GM18502 (cell line): ENCODE data around the gene TIGAR.

Experiments
- ATAC-seq: cut with Tn5 transposase; IDR thresholded peaks from one replicate; pipeline ENCODE4 v1.9.1; 2021; ENCODE audit warnings: mild to moderate bottlenecking; ENCODE audit not compliant: unreplicated experiment, poor library complexity

The TIGAR gene

DNA sequence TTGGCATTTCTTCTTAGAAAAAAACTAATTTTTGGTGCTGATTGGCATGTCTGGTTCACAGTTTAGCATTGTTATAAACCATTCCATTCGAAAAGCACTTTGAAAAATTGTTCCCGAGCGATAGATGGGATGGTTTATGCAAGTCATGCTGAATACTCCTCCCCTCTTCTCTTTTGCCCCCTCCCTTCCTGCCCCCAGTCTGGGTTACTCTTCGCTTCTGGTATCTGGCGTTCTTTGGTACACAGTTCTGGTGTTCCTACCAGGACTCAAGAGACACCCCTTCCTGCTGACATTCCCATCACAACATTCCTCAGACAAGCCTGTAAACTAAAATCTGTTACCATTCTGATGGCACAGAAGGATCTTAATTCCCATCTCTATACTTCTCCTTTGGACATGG lies 20.1 kb upstream of the TIGAR start:
- ATAC-seq, result no peak

DNA sequence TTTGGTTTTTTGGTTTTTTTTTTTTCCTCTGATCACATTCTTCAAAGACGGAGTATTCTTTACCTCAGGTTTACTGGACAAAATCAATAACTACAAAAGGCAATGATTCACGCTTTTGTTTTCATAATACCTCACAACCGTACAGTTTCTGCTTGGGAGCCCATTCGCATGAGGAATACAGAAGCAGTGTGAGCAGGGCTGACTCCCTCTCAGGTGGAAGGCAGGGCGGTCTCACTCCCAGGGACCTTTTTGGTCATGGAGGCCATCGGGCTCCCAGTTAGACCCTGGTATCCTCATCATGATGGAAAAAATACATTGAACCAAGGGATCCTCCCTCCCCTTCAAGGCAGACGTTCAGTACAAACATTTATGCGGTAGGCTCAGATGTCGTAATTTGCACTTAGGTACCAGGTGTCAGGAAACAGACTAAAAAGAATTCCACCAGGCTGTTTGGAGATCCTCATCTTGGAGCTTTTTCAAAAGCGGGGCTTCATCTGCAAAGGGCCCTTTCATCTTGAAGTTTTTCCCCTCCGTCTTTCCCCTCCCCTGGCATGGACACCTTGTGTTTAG lies 19.0 kb upstream of the TIGAR start:
- no peak for ATAC-seq

DNA sequence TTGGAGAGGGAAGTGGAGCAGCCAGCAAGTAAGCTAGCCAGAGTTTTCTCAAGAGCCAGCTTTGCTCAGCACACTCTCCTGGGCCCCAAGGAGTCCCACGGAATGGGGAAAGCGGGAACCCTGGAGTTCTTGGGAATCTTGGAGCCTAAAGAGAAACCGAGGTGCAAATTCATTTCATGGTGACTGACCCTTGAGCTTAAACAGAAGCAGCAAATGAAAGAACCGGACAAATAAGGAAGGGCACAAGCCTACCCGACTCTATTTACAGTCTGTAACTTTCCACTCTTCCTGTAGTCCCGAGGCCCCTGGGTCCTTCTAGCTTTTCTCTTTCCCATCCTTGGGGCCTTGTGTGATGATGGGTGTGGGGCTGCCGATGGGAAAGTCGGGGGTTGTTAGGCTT lies 18.1 kb upstream of the TIGAR start:
- ATAC-seq, result no peak

DNA sequence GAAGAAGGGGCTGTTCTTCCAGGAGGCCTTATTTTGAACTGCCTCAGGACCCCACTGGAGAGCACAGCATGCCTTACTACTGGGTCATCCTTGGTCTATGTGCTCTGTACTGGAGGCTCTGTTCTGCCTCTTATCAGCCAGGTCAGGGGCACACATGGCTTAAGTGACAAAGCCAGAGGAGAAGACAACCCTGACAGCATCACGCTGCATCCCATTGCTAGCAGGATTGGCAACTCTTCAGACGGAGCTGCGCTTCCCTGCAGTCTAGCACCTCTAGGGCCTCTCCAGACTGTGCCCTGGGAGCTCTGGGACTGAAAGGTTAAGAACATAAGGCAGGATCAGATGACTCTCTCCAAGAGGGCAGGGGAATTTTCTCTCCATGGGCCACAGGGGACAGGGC lies 17.3 kb upstream of the TIGAR start:
- ATAC-seq, result no peak

DNA sequence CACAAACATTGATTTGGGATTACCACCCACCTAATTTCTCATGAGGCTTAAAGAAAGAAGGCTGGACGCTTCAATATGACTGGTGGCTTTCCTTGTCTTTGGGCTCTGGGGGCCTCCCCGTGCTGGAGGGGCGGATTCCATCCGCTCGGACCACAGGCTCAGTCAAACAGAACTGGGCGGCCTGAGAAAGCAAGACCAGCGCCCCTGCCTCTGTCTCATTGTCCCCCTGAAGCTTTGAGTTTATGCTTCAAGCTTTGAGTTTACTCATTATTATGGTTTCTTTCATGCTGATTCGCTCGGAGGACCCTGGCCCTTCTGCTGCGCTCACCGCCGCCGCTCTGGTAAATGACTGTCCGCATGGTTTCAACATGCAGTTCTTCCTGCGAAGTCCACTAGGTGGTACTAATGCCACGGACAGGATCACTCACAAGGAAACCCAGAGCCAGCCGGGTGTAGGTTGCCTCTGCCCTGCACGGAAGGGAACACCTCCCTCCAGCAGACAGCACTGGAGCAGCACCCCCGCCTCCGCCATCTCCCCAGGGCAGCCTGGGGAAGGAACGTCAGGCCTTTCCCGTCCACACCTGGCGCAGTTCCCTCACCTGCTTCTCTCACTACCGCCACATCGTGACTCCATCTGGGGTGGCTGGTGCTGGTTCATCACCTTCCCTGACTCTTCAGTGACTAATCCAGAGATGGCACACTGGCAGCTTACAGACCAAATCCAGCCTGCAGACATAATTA lies 13.2 kb upstream of the TIGAR start:
- ATAC-seq, result no peak

DNA sequence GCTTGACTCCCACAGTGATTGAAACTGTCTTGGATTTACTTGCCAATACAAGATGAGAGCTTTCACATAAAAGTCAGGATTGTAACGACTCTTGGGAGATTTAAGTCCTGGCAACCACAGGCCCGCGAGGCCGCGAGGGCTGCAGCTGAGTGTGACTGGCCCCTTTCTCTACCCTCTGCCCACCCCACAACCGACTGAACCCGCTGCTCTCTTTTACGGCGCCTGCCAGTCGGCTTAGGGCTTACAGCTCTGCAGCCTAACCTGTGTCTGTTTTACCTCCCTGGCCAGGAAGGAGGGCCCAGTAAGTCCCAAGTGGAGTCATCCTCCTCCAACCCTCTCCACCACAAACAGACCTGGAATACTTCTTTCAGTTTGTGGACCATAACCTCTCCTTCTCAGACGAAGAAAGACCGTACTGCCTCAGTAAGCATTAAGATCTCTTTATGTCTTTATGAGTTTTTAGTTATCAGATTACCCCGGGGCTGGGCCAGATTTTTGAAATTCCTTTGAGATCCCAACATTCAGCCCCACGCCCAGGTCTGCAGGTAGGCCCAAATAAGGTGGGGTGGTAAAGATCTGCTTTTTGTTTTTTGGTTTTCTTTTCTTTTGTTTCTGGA lies 12.6 kb upstream of the TIGAR start:
- ATAC-seq, result no peak

DNA sequence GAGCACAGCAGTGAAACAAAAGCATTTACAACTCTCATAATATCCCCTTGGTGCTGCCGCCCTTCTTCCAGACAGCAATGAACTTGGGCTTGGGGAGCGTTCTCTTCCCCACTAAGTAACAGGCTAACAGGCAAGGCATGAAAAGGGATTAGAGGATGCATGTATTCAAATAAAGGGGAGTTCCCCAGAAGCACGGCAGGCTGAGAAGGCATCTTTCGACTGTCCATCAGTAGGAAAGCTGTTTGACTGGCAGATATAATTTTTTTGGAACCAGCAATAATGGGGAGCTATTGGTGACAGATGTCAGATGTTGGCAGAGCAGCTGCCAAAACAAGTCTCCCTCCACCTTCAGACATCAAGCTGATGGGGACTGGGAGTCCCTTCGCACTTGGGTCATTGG lies 9.2 kb upstream of the TIGAR start:
- no peak for ATAC-seq

DNA sequence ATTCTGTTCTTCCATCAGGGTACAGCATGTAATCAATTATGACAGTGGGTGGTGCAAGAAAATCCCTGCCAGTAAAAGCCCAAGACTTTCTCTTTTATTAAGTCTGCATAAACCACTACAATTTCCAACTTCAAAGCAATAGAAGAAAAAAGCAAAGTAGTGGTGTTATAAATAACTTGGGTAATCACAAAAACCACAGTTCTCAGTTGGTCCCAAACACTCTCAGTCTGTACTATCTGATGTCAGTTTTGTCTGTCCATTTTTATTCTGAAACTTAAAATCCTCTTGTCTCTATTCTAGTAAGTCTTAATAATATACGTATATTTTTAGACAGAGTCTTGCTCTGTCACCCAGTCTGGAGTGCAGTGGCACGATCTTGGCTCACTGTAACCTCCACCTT lies 8.8 kb upstream of the TIGAR start:
- no peak for ATAC-seq

DNA sequence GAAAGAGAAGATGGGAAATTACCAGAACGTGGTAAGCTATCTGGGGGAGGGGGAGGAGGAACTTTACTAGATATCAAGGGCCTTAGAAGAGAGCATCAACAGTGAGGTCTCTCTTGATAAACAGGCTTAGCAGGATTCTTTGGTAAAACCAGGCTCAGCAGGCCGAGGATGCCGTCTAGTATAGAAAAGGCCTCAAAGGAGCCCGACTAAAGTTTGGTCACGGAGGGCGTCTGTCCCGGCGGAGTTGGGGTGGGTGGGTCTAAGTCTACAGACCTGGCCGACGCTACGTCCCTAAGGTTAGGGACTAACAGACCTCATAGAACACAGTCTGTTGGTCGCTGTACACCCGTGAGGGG lies 538 bp upstream of the TIGAR start:
- peak; percentile 46 for ATAC-seq

DNA sequence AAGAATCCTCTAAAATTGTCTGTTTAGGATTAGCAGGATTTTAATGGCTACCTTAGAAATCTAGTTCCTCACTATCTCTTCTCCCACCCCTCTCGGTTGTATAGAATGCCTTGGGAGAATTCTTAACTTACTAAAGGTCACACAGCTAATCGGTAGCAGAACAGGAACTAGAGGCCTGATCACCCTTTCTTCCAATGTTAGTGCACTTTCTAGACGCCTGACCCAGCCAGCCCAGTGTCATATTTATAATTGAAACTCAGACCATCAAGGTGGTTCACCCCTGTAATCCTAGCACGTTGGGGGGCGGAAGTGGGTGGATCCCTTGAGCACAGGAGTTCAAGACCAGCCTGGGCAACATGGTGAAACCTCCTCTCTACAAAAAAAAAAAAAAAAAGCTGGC lies 1.7 kb downstream of the TIGAR start:
- no peak for ATAC-seq

DNA sequence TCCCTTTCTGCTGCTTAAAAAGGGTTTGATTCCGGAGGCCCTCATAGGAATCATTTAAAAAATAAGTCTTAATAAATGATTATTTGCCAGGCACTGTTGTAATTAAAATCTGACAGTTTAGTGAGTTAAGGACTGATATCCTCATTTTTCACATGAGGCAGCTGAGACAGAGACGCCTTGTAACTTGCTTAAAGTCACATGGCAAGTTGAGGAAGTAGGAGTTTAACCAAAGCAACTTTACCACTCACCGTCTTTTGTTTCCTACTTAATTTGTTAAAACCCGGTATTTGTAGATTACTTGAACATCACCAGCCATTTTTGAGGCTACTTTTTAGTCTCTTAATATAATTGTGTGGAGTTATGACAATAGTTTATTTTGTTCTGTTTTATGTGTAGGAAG lies 2.4 kb downstream of the TIGAR start:
- no peak for ATAC-seq

DNA sequence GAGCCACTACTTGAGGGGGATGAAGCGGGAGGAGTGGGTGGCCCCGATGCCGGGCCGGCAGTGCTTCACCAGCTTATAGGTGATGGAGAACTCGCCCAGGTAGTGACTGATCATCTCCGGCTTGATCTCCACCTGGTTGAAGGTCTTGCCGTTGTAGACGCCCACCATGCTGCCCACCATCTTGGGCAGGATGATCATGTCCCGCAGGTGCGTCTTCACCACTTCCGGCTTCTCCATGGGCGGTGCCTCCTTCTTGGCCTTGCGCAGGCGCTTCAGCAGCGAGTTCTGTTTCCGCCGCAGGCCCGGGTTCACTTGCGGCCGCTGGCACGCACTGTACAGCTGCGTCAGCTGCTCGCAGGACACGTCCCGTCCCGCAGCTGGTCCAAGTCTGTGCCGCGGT lies 3.4 kb downstream of the TIGAR start:
- no peak for ATAC-seq

DNA sequence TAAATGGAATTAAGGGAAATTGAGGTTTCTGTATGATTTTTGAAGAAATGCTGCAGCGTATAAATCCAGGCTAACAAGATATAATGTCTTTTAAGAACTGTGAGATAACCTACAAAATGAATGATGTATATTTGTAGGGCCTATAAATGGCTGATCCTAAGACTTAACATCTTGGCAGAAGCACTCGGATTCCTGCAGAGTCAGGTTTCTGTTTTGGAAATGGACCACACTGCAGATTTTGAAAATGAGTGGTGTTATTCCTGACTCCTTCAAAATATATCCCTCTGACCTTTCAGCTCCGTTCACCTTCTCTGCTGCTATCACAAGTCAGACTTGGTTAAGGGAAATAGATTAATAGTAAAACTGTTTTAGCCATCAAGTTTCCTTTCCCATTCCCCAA lies 5.0 kb downstream of the TIGAR start:
- ATAC-seq, result no peak

DNA sequence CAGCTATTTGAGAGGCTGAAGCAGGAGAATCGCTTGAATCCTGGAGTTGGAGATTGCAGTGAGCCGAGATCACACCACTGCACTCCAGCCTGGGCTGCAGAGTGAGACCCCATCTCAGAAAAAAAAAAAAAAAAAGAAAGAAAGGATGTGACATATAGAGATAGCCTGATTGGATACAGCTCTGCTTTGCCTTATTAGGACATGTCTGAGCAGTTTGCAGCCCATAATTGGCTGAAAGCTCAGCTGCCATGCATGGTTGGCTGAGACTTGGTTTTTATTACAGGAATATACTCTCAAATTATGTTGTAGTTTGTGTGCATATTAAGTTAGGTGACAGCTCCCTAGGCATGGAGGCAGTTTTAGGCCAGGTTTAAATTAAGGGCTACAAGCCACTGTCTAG lies 6.3 kb downstream of the TIGAR start:
- ATAC-seq, result no peak

DNA sequence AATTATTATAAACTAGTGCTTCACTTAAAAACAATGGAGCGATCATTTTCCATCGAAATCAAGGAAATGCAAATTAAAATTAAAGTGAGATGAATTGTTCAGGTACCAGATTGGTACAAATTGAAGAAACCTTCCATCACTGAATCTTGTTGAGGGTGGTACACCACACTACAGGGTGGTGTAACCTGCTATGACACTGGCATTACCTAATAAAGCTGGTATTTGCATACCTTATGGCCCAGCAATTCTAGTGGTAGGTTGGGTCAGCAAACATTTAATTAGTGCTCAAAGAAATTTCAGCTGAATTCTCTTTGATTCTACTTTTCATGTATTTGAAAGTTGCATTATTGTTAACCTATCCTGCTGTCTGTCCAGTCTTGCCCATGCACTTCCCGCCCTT lies 9.2 kb downstream of the TIGAR start:
- ATAC-seq, result no peak

DNA sequence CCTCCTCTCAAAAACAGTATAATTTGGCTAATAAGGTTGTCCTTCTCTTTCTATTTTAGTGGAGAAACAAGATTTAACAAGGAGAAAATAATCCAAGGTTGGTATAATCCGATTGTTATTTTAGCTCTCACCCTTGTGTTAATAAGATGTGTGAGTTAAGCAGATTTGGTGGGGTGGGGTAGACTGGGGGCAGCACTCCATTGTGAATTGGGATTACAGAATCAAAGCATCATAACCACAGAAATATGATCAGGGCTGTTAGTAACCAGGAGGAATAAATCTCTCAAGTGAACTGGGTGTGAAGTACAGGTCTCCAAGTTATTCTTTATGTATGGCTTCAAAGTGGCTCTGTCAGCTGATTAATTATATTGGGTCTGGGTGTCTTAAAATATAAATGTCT lies 10.2 kb downstream of the TIGAR start:
- ATAC-seq, result no peak

DNA sequence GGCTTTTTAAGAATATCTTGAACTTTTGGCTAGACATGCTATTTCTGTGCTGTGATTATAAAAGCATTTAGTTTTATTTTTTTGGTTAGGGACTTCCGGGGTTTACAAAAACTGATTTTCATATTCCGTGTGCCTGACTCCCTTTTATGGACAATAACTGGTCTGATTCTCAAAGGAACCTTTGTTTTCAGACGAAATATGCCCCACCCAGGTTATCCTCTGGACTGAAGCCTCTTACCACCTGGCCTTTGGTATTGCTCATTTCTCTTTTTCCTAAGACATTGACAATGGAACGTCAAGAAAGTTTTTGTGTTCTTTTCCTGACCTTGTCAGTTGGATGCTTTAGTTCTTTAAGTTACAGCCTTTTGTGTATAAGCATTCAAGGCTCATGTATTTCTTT lies 10.8 kb downstream of the TIGAR start:
- no peak for ATAC-seq

DNA sequence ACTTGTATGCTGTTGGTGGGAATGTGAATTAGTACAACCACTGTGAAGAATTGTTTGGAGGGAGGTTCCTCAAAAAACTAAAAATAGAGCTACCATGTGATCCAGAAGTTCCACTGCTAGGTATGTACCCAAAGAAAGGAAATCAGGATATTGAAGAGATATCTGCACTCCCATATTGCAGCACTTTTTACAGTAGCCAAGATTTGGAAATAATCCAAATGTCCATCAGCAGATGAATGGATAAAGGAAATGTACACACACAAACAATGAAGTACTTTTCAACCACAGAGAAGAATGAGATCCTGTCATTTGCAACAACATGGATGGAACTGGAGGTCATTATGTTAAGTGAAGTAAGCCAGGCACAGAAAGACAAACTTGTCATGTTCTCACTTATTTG lies 25.9 kb downstream of the TIGAR start:
- no peak for ATAC-seq

DNA sequence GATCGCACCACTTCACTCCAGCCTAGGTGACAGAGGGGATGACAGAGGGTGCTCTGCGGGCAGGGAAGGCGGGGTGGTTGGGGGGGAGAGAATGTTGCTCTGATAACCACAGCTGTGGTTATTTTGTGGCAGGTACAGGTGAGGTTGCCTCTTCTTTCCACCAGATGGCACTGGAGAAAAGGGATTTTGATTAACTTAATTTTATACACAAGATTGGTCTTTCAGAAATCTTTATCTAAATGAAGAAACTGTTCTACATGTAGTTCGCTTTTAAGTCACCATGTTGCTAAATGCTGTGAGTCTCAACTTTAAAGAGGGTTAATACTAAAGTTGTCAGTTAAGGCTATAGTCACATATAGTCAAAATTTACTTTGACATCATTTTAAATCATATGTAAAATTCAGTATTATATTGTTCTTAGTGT lies 32.8 kb downstream of the TIGAR start:
- no peak for ATAC-seq

DNA sequence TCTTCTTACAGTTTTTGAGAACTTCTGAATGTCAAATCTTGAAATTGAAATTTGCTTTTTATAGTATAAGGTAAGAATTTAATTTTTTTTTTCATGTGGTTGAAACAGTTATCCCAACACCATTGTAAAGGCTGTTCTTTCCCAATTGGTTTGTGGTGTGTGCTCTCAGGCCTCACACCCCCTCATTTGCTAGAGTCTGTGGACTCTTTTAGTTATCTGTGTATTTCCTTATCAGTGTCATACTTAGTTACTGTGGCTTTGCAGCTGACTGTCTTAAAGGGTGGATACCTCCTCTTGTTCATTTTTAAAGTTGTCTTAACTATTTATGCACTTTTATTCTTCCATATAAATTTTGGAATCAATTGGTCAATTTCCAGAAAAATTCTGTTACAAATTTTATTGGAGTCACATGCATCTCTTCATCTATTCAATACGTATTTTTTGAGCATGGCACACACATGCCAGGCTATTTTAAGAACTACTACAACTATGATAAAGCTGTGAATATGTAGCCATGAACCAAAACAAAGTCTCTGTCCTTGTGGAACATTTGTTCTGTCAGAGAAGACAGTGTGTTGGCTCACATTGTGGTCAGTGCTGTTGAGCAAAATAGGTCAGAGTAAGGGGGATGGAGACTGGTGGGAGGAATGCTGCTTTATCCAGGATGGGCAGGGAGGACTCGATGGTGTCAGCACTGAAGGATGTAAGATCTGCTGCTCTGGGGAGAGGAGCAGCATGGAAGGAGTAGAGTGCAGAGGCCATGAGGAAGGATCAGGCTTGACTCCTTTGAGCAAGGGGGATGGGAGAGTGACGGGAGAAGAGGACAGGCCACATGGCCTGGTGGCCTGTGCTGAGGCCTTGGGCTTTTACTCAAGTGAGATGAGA lies 34.4 kb downstream of the TIGAR start:
- no peak for ATAC-seq

DNA sequence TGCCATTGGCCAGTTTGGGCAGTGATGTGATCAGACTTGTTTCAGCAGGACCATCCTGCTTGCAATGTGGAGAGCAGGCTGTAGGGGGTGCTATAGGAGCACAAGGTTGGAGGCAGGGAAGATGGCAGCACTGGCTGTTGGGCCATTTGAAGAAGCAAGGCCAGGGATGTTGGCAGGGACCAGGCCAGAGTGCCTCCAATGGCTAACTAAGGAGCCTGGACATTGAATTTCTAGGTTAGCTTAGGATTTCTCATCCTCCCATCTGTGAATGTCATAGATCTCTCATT lies 35.0 kb downstream of the TIGAR start:
- no peak for ATAC-seq
